WTC11 (cell line): ENCODE data around the gene ZNF264. TPM values are rescaled to one million over a fixed set of nuclear protein-coding genes. Genes with fewer than 3 reads are reported as not detected.

ENCODE experiments used
- ATAC-seq: fragments of 200-7000 bp; cut with Tn5 transposase; 2 replicates; pipeline ENCODE4 v1.10.0; 2021; ENCODE audit warnings: mild to moderate bottlenecking, moderate library complexity
- CTCF ChIA-PET: fragments of 300-600 bp; sonication (Branson Sonifier 250); formaldehyde crosslinking; loops from one replicate; lab custom pipeline; 2021; ENCODE audit warnings: antibody characterized with exemption; lab: Charles Lee
- POLR2A ChIA-PET: fragments of 350-600 bp; sonication (Branson Sonifier 250); formaldehyde crosslinking; loops from one replicate; lab custom pipeline; 2021; ENCODE audit warnings: antibody characterized with exemption; lab: Charles Lee
- DNase-seq: peaks from one replicate; pipeline ENCODE4 v3.0.0; 2021; ENCODE audit warnings: low spot score
- H3K27ac Mint-ChIP-seq: 2 replicates; pipeline ENCODE4 v1.8.0; 2021; ENCODE audit warnings: mixed read lengths
- H3K27me3 Mint-ChIP-seq: 2 replicates; pipeline ENCODE4 v1.8.0; 2021; ENCODE audit warnings: low read depth, mild to moderate bottlenecking, moderate library complexity, mixed read lengths
- H3K36me3 Mint-ChIP-seq: 2 replicates; pipeline ENCODE4 v1.8.0; 2021; ENCODE audit warnings: mixed read lengths
- H3K4me1 Mint-ChIP-seq: 2 replicates; pipeline ENCODE4 v1.8.0; 2022; ENCODE audit warnings: mixed read lengths
- H3K4me3 Mint-ChIP-seq: 2 replicates; pipeline ENCODE4 v1.8.0; 2021; ENCODE audit warnings: mild to moderate bottlenecking, moderate library complexity, mixed read lengths
- H3K9me3 Mint-ChIP-seq: 2 replicates; pipeline ENCODE4 v1.8.0; 2021; ENCODE audit warnings: mixed read lengths
- ARID4B ChIP-seq: sonication (generic); formaldehyde crosslinking; IDR thresholded peaks from 2 replicates; pipeline ENCODE4 v1.8.0; 2023; ENCODE audit warnings: missing genetic modification reagents, mild to moderate bottlenecking, borderline replicate concordance
- ATF1 ChIP-seq: sonication (generic); formaldehyde crosslinking; IDR thresholded peaks from 2 replicates; pipeline ENCODE4 v1.8.1; 2023; ENCODE audit warnings: mild to moderate bottlenecking, moderate library complexity, missing genetic modification reagents
- CREB1 ChIP-seq: sonication (generic); formaldehyde crosslinking; IDR thresholded peaks from 2 replicates; pipeline ENCODE4 v1.8.0; 2023; ENCODE audit warnings: mild to moderate bottlenecking, missing genetic modification reagents
- FOXJ3 ChIP-seq: sonication (generic); formaldehyde crosslinking; IDR thresholded peaks from 2 replicates; pipeline ENCODE4 v1.9.0; 2021; ENCODE audit warnings: missing genetic modification reagents, mild to moderate bottlenecking, borderline replicate concordance
- FOXP4 ChIP-seq: sonication (generic); formaldehyde crosslinking; IDR thresholded peaks from 2 replicates; pipeline ENCODE4 v1.8.0; 2022; ENCODE audit warnings: mild to moderate bottlenecking, missing genetic modification reagents
- GRHL2 ChIP-seq: fragments of 250-450 bp; sonication (Bioruptor Pico); IDR thresholded peaks from 2 replicates; pipeline ENCODE4 v1.8.0; 2022; ENCODE audit warnings: mild to moderate bottlenecking, moderate library complexity; ENCODE audit not compliant: insufficient replicate concordance, severe bottlenecking
- GTF2I ChIP-seq: fragments of 250-450 bp; sonication (Bioruptor Pico); conservative IDR thresholded peaks from 2 replicates; pipeline ENCODE4 v1.4.0; 2021; ENCODE audit warnings: mild to moderate bottlenecking
- PRRX2 ChIP-seq: fragments of 250-450 bp; sonication (Bioruptor Pico); IDR thresholded peaks from 2 replicates; pipeline ENCODE4 v1.8.0; 2021; ENCODE audit warnings: mild to moderate bottlenecking
- TEAD1 ChIP-seq: sonication (generic); formaldehyde crosslinking; IDR thresholded peaks from 2 replicates; pipeline ENCODE4 v1.8.0; 2022; ENCODE audit warnings: mild to moderate bottlenecking, missing genetic modification reagents
- ZNF121 ChIP-seq: sonication (generic); formaldehyde crosslinking; IDR thresholded peaks from 2 replicates; pipeline ENCODE4 v1.8.0; 2023; ENCODE audit warnings: missing genetic modification reagents
- ZNF281 ChIP-seq: sonication (generic); formaldehyde crosslinking; IDR thresholded peaks from 2 replicates; pipeline ENCODE4 v1.8.0; 2023; ENCODE audit warnings: mild to moderate bottlenecking, missing genetic modification reagents
- ZSCAN18 ChIP-seq: fragments of 250-450 bp; sonication (Bioruptor Pico); IDR thresholded peaks from 2 replicates; pipeline ENCODE4 v2.1.2; 2022; ENCODE audit warnings: mild to moderate bottlenecking, moderate library complexity
- total RNA-seq: library from RNA; stranded (reverse); gene quantifications from 3 replicates; pipeline ENCODE4 v1.2.3, GENCODE V29; 2021
- TF ChIP-seq, protein P1 (sequence below): sonication (generic); formaldehyde crosslinking; IDR thresholded peaks from 2 replicates; pipeline ENCODE4 v1.8.1; 2022; ENCODE audit warnings: mild to moderate bottlenecking, moderate library complexity, missing genetic modification reagents
- TF ChIP-seq, protein P2 (sequence below): fragments of 250-450 bp; sonication (Bioruptor Pico); IDR thresholded peaks from 2 replicates; pipeline ENCODE4 v1.9.0; 2021; ENCODE audit warnings: mild to moderate bottlenecking
- TF ChIP-seq, protein P3 (sequence below): sonication (generic); formaldehyde crosslinking; IDR thresholded peaks from 2 replicates; pipeline ENCODE4 v1.8.1; 2023; ENCODE audit warnings: mild to moderate bottlenecking, moderate library complexity, missing genetic modification reagents

ZNF264 gene
- total RNA-seq, 1 experiment from 2014 or later = 27.0 TPM

DNA sequence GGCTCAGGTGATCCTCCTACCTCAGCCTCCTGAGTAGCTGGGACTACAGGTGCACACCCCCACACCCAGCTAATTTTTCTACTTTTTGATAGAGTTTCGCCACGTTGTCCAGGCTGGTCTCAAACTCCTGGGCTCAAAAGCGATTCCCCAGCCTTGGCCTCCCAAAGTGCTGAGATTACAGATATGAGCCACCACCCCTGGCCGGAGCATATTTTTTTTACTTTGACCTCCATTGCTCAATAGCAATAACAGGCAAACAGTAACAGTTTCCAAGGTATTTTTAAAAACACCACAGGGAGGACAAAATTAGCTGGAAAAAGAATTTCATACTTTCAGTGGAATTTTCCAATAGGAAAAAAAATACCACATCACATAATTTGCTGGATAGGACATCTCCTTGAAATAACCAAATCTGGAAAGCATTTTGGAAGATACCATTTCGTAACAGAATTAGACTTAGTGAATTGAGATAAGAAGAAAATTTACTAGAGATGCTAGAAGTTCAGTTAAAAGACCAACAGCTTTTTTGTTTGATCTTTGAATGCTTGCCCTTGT, 29.2 kb upstream of the ZNF264 start:
- peaks cover 17% of the 10 kb centered on the region for H3K27me3 Mint-ChIP-seq
- ChIA-PET POLR2A (no interaction called here), CTCF (no interaction called here)
- H3K4me1 Mint-ChIP-seq = no peaks in the 10 kb centered on the region
- TF ChIP-seq ATF1 (CRISPR knock-in tag) (no peak), TEAD1 (CRISPR knock-in tag) (no peak), FOXP4 (CRISPR knock-in tag) (no peak), GRHL2 (no peak)
- TF ChIP-seq, protein P1, sequence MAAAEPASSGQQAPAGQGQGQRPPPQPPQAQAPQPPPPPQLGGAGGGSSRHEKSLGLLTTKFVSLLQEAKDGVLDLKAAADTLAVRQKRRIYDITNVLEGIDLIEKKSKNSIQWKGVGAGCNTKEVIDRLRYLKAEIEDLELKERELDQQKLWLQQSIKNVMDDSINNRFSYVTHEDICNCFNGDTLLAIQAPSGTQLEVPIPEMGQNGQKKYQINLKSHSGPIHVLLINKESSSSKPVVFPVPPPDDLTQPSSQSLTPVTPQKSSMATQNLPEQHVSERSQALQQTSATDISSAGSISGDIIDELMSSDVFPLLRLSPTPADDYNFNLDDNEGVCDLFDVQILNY = no peak
- no peak for DNase-seq
- peaks cover 43% of the 10 kb centered on the region for H3K36me3 Mint-ChIP-seq
- no peak overlapping the region for H3K27ac Mint-ChIP-seq
- peaks cover 68% of the 10 kb centered on the region for H3K9me3 Mint-ChIP-seq
- ATAC-seq = no peak
- H3K4me3 Mint-ChIP-seq = no peak overlapping the region

DNA sequence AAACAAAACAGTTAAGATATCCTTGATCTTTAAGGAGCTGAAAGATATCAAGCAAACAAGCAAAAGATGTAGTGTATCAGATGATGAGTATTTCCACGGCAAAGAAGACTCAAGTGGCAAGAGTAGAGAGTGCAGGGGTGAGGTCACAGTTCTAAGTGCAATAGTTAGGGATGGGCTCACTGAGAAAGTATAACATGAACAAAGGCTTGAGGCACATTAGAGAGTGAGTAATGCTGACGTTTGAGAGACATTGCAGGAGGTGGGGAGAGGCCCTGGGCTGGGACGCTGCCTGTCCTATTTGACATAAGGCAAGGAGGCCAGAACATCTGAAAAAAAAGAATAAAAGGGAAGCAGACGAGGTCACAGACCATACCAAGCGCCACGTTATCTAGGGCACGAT, 25.5 kb upstream of the ZNF264 start:
- no peaks in the 10 kb centered on the region for H3K4me1 Mint-ChIP-seq
- peaks cover 28% of the 10 kb centered on the region for H3K36me3 Mint-ChIP-seq
- no peak for TF ChIP-seq CREB1 (CRISPR knock-in tag)
- CTCF ChIA-PET = no interaction called here
- no peak for DNase-seq
- H3K27ac Mint-ChIP-seq = no peak overlapping the region
- H3K9me3 Mint-ChIP-seq = peaks cover 61% of the 10 kb centered on the region
- H3K4me3 Mint-ChIP-seq = no peak overlapping the region
- peaks cover 17% of the 10 kb centered on the region for H3K27me3 Mint-ChIP-seq
- POLR2A ChIA-PET = no interaction called here
- ATAC-seq = no peak

- no peak for DNase-seq
- Mint-ChIP-seq H3K36me3 (peaks cover 28% of the 10 kb centered on the region), H3K4me1 (no peaks in the 10 kb centered on the region), H3K4me3 (no peak within 1 kb of the TSS), H3K27ac (no peak within 1 kb of the TSS), H3K9me3 (peaks cover 66% of the 10 kb centered on the region), H3K27me3 (peaks cover 15% of the 10 kb centered on the region)
- CTCF ChIA-PET = no interaction called here
- POLR2A ChIA-PET = no interaction called here
- no peak for ATAC-seq
- TF ChIP-seq GTF2I (CRISPR knock-in tag) (no peak), ZNF121 (CRISPR knock-in tag) (no peak), PRRX2 (CRISPR knock-in tag) (no peak), ARID4B (no peak), ZSCAN18 (CRISPR knock-in tag) (no peak), GRHL2 (no peak), FOXJ3 (CRISPR knock-in tag) (no peak), TEAD1 (CRISPR knock-in tag) (no peak), ZNF281 (CRISPR knock-in tag) (no peak)
- TF ChIP-seq, protein P2, sequence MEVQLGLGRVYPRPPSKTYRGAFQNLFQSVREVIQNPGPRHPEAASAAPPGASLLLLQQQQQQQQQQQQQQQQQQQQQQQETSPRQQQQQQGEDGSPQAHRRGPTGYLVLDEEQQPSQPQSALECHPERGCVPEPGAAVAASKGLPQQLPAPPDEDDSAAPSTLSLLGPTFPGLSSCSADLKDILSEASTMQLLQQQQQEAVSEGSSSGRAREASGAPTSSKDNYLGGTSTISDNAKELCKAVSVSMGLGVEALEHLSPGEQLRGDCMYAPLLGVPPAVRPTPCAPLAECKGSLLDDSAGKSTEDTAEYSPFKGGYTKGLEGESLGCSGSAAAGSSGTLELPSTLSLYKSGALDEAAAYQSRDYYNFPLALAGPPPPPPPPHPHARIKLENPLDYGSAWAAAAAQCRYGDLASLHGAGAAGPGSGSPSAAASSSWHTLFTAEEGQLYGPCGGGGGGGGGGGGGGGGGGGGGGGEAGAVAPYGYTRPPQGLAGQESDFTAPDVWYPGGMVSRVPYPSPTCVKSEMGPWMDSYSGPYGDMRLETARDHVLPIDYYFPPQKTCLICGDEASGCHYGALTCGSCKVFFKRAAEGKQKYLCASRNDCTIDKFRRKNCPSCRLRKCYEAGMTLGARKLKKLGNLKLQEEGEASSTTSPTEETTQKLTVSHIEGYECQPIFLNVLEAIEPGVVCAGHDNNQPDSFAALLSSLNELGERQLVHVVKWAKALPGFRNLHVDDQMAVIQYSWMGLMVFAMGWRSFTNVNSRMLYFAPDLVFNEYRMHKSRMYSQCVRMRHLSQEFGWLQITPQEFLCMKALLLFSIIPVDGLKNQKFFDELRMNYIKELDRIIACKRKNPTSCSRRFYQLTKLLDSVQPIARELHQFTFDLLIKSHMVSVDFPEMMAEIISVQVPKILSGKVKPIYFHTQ = no peak
- TF ChIP-seq, protein P3, sequence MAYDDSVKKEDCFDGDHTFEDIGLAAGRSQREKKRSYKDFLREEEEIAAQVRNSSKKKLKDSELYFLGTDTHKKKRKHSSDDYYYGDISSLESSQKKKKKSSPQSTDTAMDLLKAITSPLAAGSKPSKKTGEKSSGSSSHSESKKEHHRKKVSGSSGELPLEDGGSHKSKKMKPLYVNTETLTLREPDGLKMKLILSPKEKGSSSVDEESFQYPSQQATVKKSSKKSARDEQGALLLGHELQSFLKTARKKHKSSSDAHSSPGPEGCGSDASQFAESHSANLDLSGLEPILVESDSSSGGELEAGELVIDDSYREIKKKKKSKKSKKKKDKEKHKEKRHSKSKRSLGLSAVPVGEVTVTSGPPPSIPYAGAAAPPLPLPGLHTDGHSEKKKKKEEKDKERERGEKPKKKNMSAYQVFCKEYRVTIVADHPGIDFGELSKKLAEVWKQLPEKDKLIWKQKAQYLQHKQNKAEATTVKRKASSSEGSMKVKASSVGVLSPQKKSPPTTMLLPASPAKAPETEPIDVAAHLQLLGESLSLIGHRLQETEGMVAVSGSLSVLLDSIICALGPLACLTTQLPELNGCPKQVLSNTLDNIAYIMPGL (CRISPR knock-in tag) = no peak
Observed at GRCh38 chr19:57167385-57167784, 23.9 kb upstream of the ZNF264 start, which contains the start of gene DUXA. TSS of gene DUXA (minus strand) at chr19:57167485. CDS start at chr19:57167443, 42 bp downstream.
